H1 (cell line): ENCODE data around the gene SLC30A5. TPM values are rescaled to one million over a fixed set of nuclear protein-coding genes. Genes with fewer than 3 reads are reported as not detected.
"Not testable (repeated sequence)": the region's sequence is repeated elsewhere in the genome, so short reads cannot be mapped to it uniquely, and the experiment has no call there.

Experiments used
- CTCF ChIA-PET: fragments of 300-600 bp; sonication (Branson Sonifier 250); formaldehyde crosslinking; loops from one replicate; lab custom pipeline; 2021; ENCODE audit not compliant: partially characterized antibody; lab: Charles Lee
- POLR2A ChIA-PET: fragments of 300-600 bp; sonication (Branson Sonifier 250); formaldehyde crosslinking; loops from one replicate; lab custom pipeline; 2021; ENCODE audit warnings: inconsistent platforms; ENCODE audit not compliant: partially characterized antibody; lab: Charles Lee
- DNase-seq, 2 experiments: peaks; one replicate each; pipeline versions ENCODE4 v3.0.0 to v3.0.0-alpha.2; 2010 to 2022; ENCODE audit warnings: low spot score in 2 of 2, low read depth in 1 of 2, mixed read lengths in 1 of 2
- FAIRE-seq: peaks from 2 replicates; lab custom pipeline; 2011; peaks lifted over from hg19 to GRCh38; lab: Jason Lieb, UNC
- H2AFZ ChIP-seq: 2 replicates; pipeline ENCODE4 v1.8.1; 2012; ENCODE audit warnings: low read length, inconsistent platforms
- H2AK5ac ChIP-seq: 2 replicates; pipeline ENCODE4 v1.6.1; 2013; ENCODE audit warnings: low read depth, low read length
- H2BK120ac ChIP-seq: replicated peaks from 2 replicates; pipeline ENCODE3; 2013; ENCODE audit warnings: low read depth, low read length, inconsistent platforms
- H2BK12ac ChIP-seq: 2 replicates; pipeline ENCODE4 v1.6.1; 2013; ENCODE audit warnings: low read depth, low read length
- H2BK15ac ChIP-seq: 2 replicates; pipeline ENCODE4 v1.6.1; 2013; ENCODE audit warnings: low read length
- H2BK20ac ChIP-seq: 2 replicates; pipeline ENCODE4 v1.6.1; 2013; ENCODE audit warnings: low read length
- H2BK5ac ChIP-seq: 2 replicates; pipeline ENCODE4 v1.6.1; 2013; ENCODE audit warnings: low read depth, low read length
- H3K14ac ChIP-seq: 2 replicates; pipeline ENCODE4 v1.6.1; 2013; ENCODE audit warnings: inconsistent platforms; ENCODE audit not compliant: insufficient read length
- H3K18ac ChIP-seq: 2 replicates; pipeline ENCODE4 v1.6.1; 2013; ENCODE audit warnings: low read length; ENCODE audit errors: extremely low read depth
- H3K23ac ChIP-seq: 2 replicates; pipeline ENCODE4 v1.6.1; 2013; ENCODE audit warnings: inconsistent platforms; ENCODE audit not compliant: insufficient read length
- H3K23me2 ChIP-seq: 2 replicates; pipeline ENCODE4 v1.6.1; 2013; ENCODE audit warnings: low read depth, low read length
- H3K27ac ChIP-seq: 2 replicates; pipeline ENCODE4 v1.6.1; 2011; ENCODE audit warnings: low read depth, low read length, inconsistent platforms
- H3K27me3 ChIP-seq, 4 experiments: replicated peaks in 1 of 4; 1 replicate in 1 of 4; 2 replicates in 3 of 4; pipeline versions ENCODE4 v1.6.1 to v1.8.1; 2011 to 2013; ENCODE audit warnings: low read length in 3 of 4, mild to moderate bottlenecking in 3 of 4, inconsistent platforms in 2 of 4, mixed read lengths in 2 of 4, moderate library complexity in 1 of 4; ENCODE audit not compliant: control insufficient read depth in 3 of 4, insufficient read depth in 3 of 4; ENCODE audit errors: extremely low read depth in 1 of 4
- H3K36me3 ChIP-seq, 4 experiments: 2 replicates each; pipeline versions ENCODE4 v1.6.1 to v1.8.1; 2011 to 2013; ENCODE audit warnings: mild to moderate bottlenecking in 4 of 4, low read length in 3 of 4, moderate library complexity in 2 of 4, control low read depth in 1 of 4, inconsistent platforms in 1 of 4; ENCODE audit not compliant: insufficient read depth in 4 of 4, control insufficient read depth in 2 of 4
- H3K4ac ChIP-seq: replicated peaks from 2 replicates; pipeline ENCODE3; 2013; ENCODE audit warnings: low read length, low read depth, mixed read lengths, inconsistent platforms; ENCODE audit not compliant: insufficient read length
- H3K4me1 ChIP-seq, 4 experiments: replicated peaks in 1 of 4; 1 replicate in 1 of 4; 2 replicates in 3 of 4; pipeline versions ENCODE4 v1.6.1 to v1.8.1; 2011 to 2013; ENCODE audit warnings: low read length in 3 of 4, inconsistent platforms in 2 of 4, mixed read lengths in 1 of 4; ENCODE audit not compliant: insufficient read depth in 4 of 4, control insufficient read depth in 3 of 4
- H3K4me2 ChIP-seq, 2 experiments: 2 replicates each; pipeline versions ENCODE4 v1.6.1 to v1.8.1; 2011 to 2013; ENCODE audit warnings: low read depth in 2 of 2, low read length in 2 of 2, control low read depth in 1 of 2, inconsistent platforms in 1 of 2, mild to moderate bottlenecking in 1 of 2; ENCODE audit not compliant: insufficient read depth in 1 of 2
- H3K4me3 ChIP-seq, 4 experiments: fragments of 200-600, 300-600 bp in 1 of 4; sonication (generic), shearing (Covaris generic), sonication (Bioruptor Twin) in 1 of 4; 2 replicates each; pipeline versions ENCODE4 v1.5.1 to v1.8.1; 2011 to 2016; ENCODE audit warnings: low read length in 4 of 4, low read depth in 3 of 4, control low read depth in 2 of 4, inconsistent platforms in 2 of 4, mild to moderate bottlenecking in 2 of 4, mixed read lengths in 1 of 4, moderate library complexity in 1 of 4; ENCODE audit not compliant: insufficient read depth in 2 of 4; ENCODE audit errors: extremely low read depth in 1 of 4
- H3K56ac ChIP-seq: replicated peaks from 2 replicates; pipeline ENCODE3; 2013; ENCODE audit warnings: low read depth, mild to moderate bottlenecking, mixed read lengths, low read length, inconsistent platforms; ENCODE audit not compliant: insufficient read length
- H3K79me1 ChIP-seq: 2 replicates; pipeline ENCODE4 v1.6.1; 2013; ENCODE audit warnings: low read depth, low read length, control low read depth
- H3K79me2 ChIP-seq, 2 experiments: 2 replicates each; pipeline versions ENCODE4 v1.6.1 to v1.8.1; 2012 to 2013; ENCODE audit warnings: low read length in 2 of 2, mild to moderate bottlenecking in 2 of 2, inconsistent platforms in 1 of 2; ENCODE audit not compliant: insufficient read depth in 2 of 2, control insufficient read depth in 1 of 2
- H3K9ac ChIP-seq, 4 experiments: replicated peaks in 1 of 4; 1 replicate in 1 of 4; 2 replicates in 3 of 4; pipeline versions ENCODE4 v1.6.1 to v1.8.1; 2011 to 2013; ENCODE audit warnings: low read depth in 3 of 4, low read length in 3 of 4, control low read depth in 2 of 4, mild to moderate bottlenecking in 2 of 4, moderate library complexity in 2 of 4, inconsistent platforms in 1 of 4; ENCODE audit errors: extremely low read depth in 1 of 4
- H3K9me3 ChIP-seq, 2 experiments: 2 replicates each; pipeline versions ENCODE4 v1.6.1 to v1.8.1; 2012 to 2013; ENCODE audit warnings: mild to moderate bottlenecking in 2 of 2, moderate library complexity in 2 of 2, control low read depth in 1 of 2, inconsistent platforms in 1 of 2, low read depth in 1 of 2, low read length in 1 of 2, mixed read lengths in 1 of 2; ENCODE audit not compliant: insufficient read depth in 2 of 2
- H4K20me1 ChIP-seq, 2 experiments: replicated peaks in 1 of 2; 2 replicates each; pipeline versions ENCODE3 to v1.8.1; 2011 to 2013; ENCODE audit warnings: inconsistent platforms in 2 of 2, low read length in 2 of 2, mild to moderate bottlenecking in 1 of 2; ENCODE audit not compliant: insufficient read depth in 2 of 2, control insufficient read depth in 1 of 2
- H4K5ac ChIP-seq: 2 replicates; pipeline ENCODE4 v1.6.1; 2013; ENCODE audit warnings: low read length, low read depth, mixed read lengths, inconsistent platforms; ENCODE audit not compliant: insufficient read length
- H4K8ac ChIP-seq: 2 replicates; pipeline ENCODE4 v1.8.0; 2013; ENCODE audit warnings: mild to moderate bottlenecking, moderate library complexity, low read length, inconsistent platforms; ENCODE audit not compliant: insufficient read depth; ENCODE audit errors: extremely low read depth
- H4K91ac ChIP-seq: replicated peaks from 2 replicates; pipeline ENCODE3; 2013; ENCODE audit warnings: low read length, mixed read lengths, inconsistent platforms; ENCODE audit not compliant: insufficient read length
- WGBS, 2 experiments: shearing (Covaris generic) in 1 of 2; methylation state at CpG; one replicate each; pipeline versions ENCODE4 v1.1.6 to v1.1.7; 2013 to 2015; ENCODE audit warnings: low lambda C conversion rate in 2 of 2, mixed read lengths in 2 of 2, inconsistent platforms in 1 of 2, low coverage in 1 of 2, missing lambda C conversion rate in 1 of 2; ENCODE audit not compliant: insufficient replicate concordance in 2 of 2, insufficient coverage in 1 of 2, insufficient read length in 1 of 2; ENCODE audit errors: extremely low coverage in 1 of 2, missing lambda C conversion rate in 1 of 2; 5-methylcytosine and 5-hydroxymethylcytosine counted together
- polyA plus RNA-seq, 7 experiments: library from polyadenylated mRNA; depleted of rRNA in 3 of 7; stranded (reverse) in 5 of 7; unstranded in 2 of 7; fragments of >200 nt in 5 of 7; fragments of 200-250 nt in 2 of 7; gene quantifications; 1 replicate in 5 of 7; 2 replicates in 1 of 7; 4 replicates in 1 of 7; pipeline versions ENCODE4 v1.2.1 to v1.2.3, GENCODE V29; 2011 to 2013; ENCODE audit warnings: missing spikeins in 2 of 7, mixed read lengths in 2 of 7
- total RNA-seq: library from RNA; stranded (reverse); fragmentation: NEBNext Ultra II Directional; extraction: Animal tissue kit (Norgen Biotek cat#: 25700); gene quantifications from 2 replicates; pipeline ENCODE4 v1.2.1, GENCODE V29; 2021

SLC30A5 gene
- total and polyA plus RNA-seq, 2 of the 8 experiments (the other 6 are each of a cell fraction or from before 2014, with no cell fraction given): 31.0 to 43.5 TPM

DNA sequence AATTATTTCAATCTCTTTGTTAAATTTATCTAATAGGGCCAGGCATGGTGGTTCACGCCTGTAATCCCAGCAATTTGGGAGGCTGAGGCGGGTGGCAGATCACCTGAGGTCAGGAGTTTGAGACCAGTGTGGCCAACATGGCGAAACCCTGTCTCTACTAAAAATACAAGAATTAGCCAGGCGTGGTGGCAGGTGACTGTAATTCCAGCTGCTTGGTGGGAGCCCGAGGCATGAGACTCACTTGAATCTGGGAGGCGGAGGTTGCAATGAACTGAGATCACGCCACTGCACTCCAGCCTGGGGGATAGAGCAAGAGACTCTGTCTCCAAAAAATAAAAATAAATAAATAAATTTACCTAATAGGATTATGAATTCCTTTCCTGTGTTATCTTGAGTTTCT lies 54.8 kb downstream of the SLC30A5 start:
- H4K91ac ChIP-seq, H3K18ac ChIP-seq, H3K79me1 ChIP-seq, H3K4ac ChIP-seq, H3K23ac ChIP-seq, H4K8ac ChIP-seq, H2BK120ac ChIP-seq, FAIRE-seq, H3K9ac ChIP-seq, H3K27ac ChIP-seq, H3K27me3 ChIP-seq, H2BK20ac ChIP-seq, H2BK5ac ChIP-seq, H4K5ac ChIP-seq, H3K9me3 ChIP-seq, H4K20me1 ChIP-seq, H2BK12ac ChIP-seq, H3K36me3 ChIP-seq, H3K4me1 ChIP-seq, H2AFZ ChIP-seq, H3K14ac ChIP-seq, H3K23me2 ChIP-seq, DNase-seq, H2AK5ac ChIP-seq, H3K79me2 ChIP-seq, H2BK15ac ChIP-seq, H3K4me3 ChIP-seq, H3K4me2 ChIP-seq, CTCF ChIA-PET, H3K56ac ChIP-seq: not testable (repeated sequence)
- POLR2A ChIA-PET: interaction anchor here (1.1 kb wide), 1 partner anchor 20 kb away, joined by 3 read pairs; no protein-coding TSS in a partner anchor
- 95% methylated on average over 7 of the region's 7 CpGs; no CpG with 5 or more reads in 1 of the 2 experiments for WGBS, 2 experiments
